GM23338 (cell line): ENCODE results near the gene NPC1. TPM values are rescaled to one million over a fixed set of nuclear protein-coding genes. Genes with fewer than 3 reads are reported as not detected.
A peak's percentile ranks its signal among the peaks of the same experiment; 100 is the strongest.

Experiments
- ATAC-seq: fragments of 200-7000 bp; cut with Tn5 transposase; 3 replicates; pipeline ENCODE4 v1.9.1; 2020
- DNase-seq: peaks from one replicate; pipeline ENCODE4 v3.0.0-alpha.2; 2015; ENCODE audit warnings: low spot score
- H2AFZ ChIP-seq: fragments of 200-600 bp; sonication (generic); 2 replicates; pipeline ENCODE4 v1.8.0; 2016; ENCODE audit warnings: antibody characterized with exemption, mild to moderate bottlenecking, moderate library complexity
- H3F3A ChIP-seq: fragments of 200-600 bp; sonication (generic); replicated peaks from 2 replicates; pipeline ENCODE4 v1.8.0; 2017; ENCODE audit warnings: antibody characterized with exemption, mixed run types, low read depth
- H3K27ac ChIP-seq: fragments of 200-600 bp; sonication (generic); 2 replicates; pipeline ENCODE4 v1.6.1; 2016; ENCODE audit warnings: low read depth
- H3K27me3 ChIP-seq: fragments of 200-600 bp; sonication (generic); 2 replicates; pipeline ENCODE4 v1.8.0; 2016; ENCODE audit warnings: mild to moderate bottlenecking, mixed run types, moderate library complexity; ENCODE audit not compliant: insufficient read depth
- H3K36me3 ChIP-seq: fragments of 200-600 bp; sonication (generic); 2 replicates; pipeline ENCODE4 v1.8.0; 2016; ENCODE audit warnings: mild to moderate bottlenecking; ENCODE audit not compliant: insufficient read depth
- H3K4me1 ChIP-seq: fragments of 200-600 bp; sonication (generic); 2 replicates; pipeline ENCODE4 v1.8.0; 2016; ENCODE audit warnings: mild to moderate bottlenecking, moderate library complexity; ENCODE audit not compliant: insufficient read depth
- H3K4me2 ChIP-seq: fragments of 200-600 bp; sonication (generic); 2 replicates; pipeline ENCODE4 v1.7.1; 2017; ENCODE audit warnings: mixed run types
- H3K4me3 ChIP-seq: fragments of 200-600 bp; sonication (generic); 2 replicates; pipeline ENCODE4 v1.6.1; 2016; ENCODE audit warnings: mixed run types
- H3K79me2 ChIP-seq: fragments of 200-600 bp; sonication (generic); replicated peaks from 2 replicates; pipeline ENCODE4 v1.8.0; 2017; ENCODE audit warnings: mild to moderate bottlenecking; ENCODE audit not compliant: insufficient read depth
- H3K9me2 ChIP-seq: fragments of 200-600 bp; sonication (generic); 2 replicates; pipeline ENCODE4 v1.8.0; 2017; ENCODE audit not compliant: insufficient read depth
- H4K20me1 ChIP-seq: fragments of 200-600 bp; sonication (generic); replicated peaks from 2 replicates; pipeline ENCODE4 v1.8.0; 2017; ENCODE audit warnings: mild to moderate bottlenecking; ENCODE audit not compliant: insufficient read depth
- H3K27ac Mint-ChIP-seq: 2 replicates; pipeline ENCODE4 v1.8.0; 2020; ENCODE audit warnings: inconsistent platforms, mild to moderate bottlenecking, moderate library complexity, mixed read lengths
- H3K27me3 Mint-ChIP-seq: 3 replicates; pipeline ENCODE4 v1.8.0; 2022; ENCODE audit warnings: low read depth, mild to moderate bottlenecking, moderate library complexity, mixed read lengths, inconsistent platforms; ENCODE audit not compliant: insufficient read depth, poor library complexity
- H3K36me3 Mint-ChIP-seq: 3 replicates; pipeline ENCODE4 v1.8.0; 2021; ENCODE audit warnings: low read depth, mild to moderate bottlenecking, inconsistent platforms, moderate library complexity, mixed read lengths
- H3K4me1 Mint-ChIP-seq: 3 replicates; pipeline ENCODE4 v1.8.0; 2020; ENCODE audit warnings: mild to moderate bottlenecking, inconsistent platforms, mixed read lengths
- H3K4me3 Mint-ChIP-seq: 3 replicates; pipeline ENCODE4 v1.8.0; 2021; ENCODE audit warnings: moderate library complexity, mild to moderate bottlenecking, inconsistent platforms, mixed read lengths
- H3K9me3 Mint-ChIP-seq: 3 replicates; pipeline ENCODE4 v1.8.0; 2020; ENCODE audit warnings: moderate library complexity, mild to moderate bottlenecking, inconsistent platforms, mixed read lengths
- CREB1 ChIP-seq: fragments of 250-450 bp; sonication (Bioruptor Pico); IDR thresholded peaks from 2 replicates; pipeline ENCODE4 v1.5.0; 2020; ENCODE audit warnings: low read depth, mild to moderate bottlenecking, moderate library complexity
- CTCF ChIP-seq, 2 experiments: fragments of 200-600 bp in 1 of 2; sonication (generic) in 1 of 2; conservative IDR thresholded peaks; 2 replicates each; pipeline versions ENCODE4 v1.5.1 to v1.6.1; 2016 to 2017; ENCODE audit warnings: antibody characterized with exemption in 2 of 2, low read depth in 2 of 2, mild to moderate bottlenecking in 2 of 2, moderate library complexity in 1 of 2
- NANOG ChIP-seq: IDR thresholded peaks from 2 replicates; pipeline ENCODE4 v1.6.1; 2016; ENCODE audit warnings: antibody characterized with exemption, borderline replicate concordance
- POLR2AphosphoS5 ChIP-seq: IDR thresholded peaks from 2 replicates; pipeline ENCODE4 v1.6.1; 2016; ENCODE audit warnings: antibody characterized with exemption, low read depth
- ZNF114 ChIP-seq: fragments of 250-450 bp; sonication (Bioruptor Pico); IDR thresholded peaks from 2 replicates; pipeline ENCODE4 v1.5.0; 2020; ENCODE audit warnings: mild to moderate bottlenecking, moderate library complexity
- ZNF331 ChIP-seq: fragments of 250-450 bp; sonication (Bioruptor Pico); IDR thresholded peaks from 2 replicates; pipeline ENCODE4 v1.5.0; 2020; ENCODE audit warnings: low read depth, mild to moderate bottlenecking, moderate library complexity
- ZNF462 ChIP-seq: fragments of 250-450 bp; sonication (Bioruptor Pico); IDR thresholded peaks from 2 replicates; pipeline ENCODE4 v1.5.0; 2020; ENCODE audit warnings: mild to moderate bottlenecking, moderate library complexity
- polyA plus RNA-seq: library from polyadenylated mRNA; unstranded; fragments of >200 nt; fragmentation: Nextera tagmentation; extraction: Ambion mirVana; gene quantifications from 2 replicates; pipeline ENCODE4 v1.2.1, GENCODE V29; 2016
- total RNA-seq: library from RNA; depleted of rRNA; stranded (reverse); fragments of >200 nt; shearing (Covaris generic); gene quantifications from 2 replicates; pipeline ENCODE4 v1.2.3, GENCODE V29; 2014

NPC1 gene
- total and polyA plus RNA-seq, 2 experiments from 2014 or later = 18.4 to 45.1 TPM

GRCh38 chr18:23529604-23530003, 56.7 kb downstream of the NPC1 start (continued):
- TF ChIP-seq ZNF462 (CRISPR knock-in tag) = no peak
- TF ChIP-seq CREB1 (CRISPR knock-in tag) = no peak
- no peak for TF ChIP-seq CTCF (conservative IDR thresholded peaks at IDR 0.05; ENCODE audit: low read depth in 2 of 2)
- no peak for TF ChIP-seq NANOG
- TF ChIP-seq ZNF331 (CRISPR knock-in tag) = no peak

GRCh38 chr18:23528580-23529472, 57.5 kb downstream of the NPC1 start:
- H2AFZ ChIP-seq = no peak overlapping the region
- peaks cover 52% of the 10 kb centered on the region for H3K36me3 ChIP-seq
- H3K9me3 Mint-ChIP-seq = no peaks in the 10 kb centered on the region
- H3K4me1 Mint-ChIP-seq = no peaks in the 10 kb centered on the region; the same call in 2 of the 3 replicates
- H3K9me2 ChIP-seq = no peaks in the 10 kb centered on the region
- H3K4me2 ChIP-seq = no peak overlapping the region
- peaks cover 2% of the 10 kb centered on the region for H3K27me3 Mint-ChIP-seq
- DNase-seq (no peak), ATAC-seq (no peak)
- no peaks in the 10 kb centered on the region for H3K27me3 ChIP-seq
- 0 out of 2 replicates have a peak, but pooled peaks cover 3% of the 10 kb centered on the region for H4K20me1 ChIP-seq
- no peaks in the 10 kb centered on the region for H3K79me2 ChIP-seq
- 0 out of 2 replicates have a peak overlapping the region, but pooled peaks have one; percentile 69 for H3K27ac ChIP-seq
- H3K4me3 Mint-ChIP-seq = no peak overlapping the region
- H3K4me1 ChIP-seq = no peaks in the 10 kb centered on the region
- peak overlapping the region; percentile 92 for H3K27ac Mint-ChIP-seq
- H3K4me3 ChIP-seq = no peak overlapping the region
- peaks cover 74% of the 10 kb centered on the region for H3K36me3 Mint-ChIP-seq
- H3F3A ChIP-seq = peaks cover 14% of the 10 kb centered on the region; the same call in 1 of the 2 replicates
- no peak for TF ChIP-seq NANOG
- TF ChIP-seq CREB1 (CRISPR knock-in tag) = no peak
- TF ChIP-seq ZNF114 (CRISPR knock-in tag) = no peak
- TF ChIP-seq POLR2AphosphoS5 = no peak
